Loucy (cell line): ENCODE data around the gene CDK6.

Experiments
- CTCF ChIP-seq: fragments of 200-600 bp; sonication (generic); conservative IDR thresholded peaks from 2 replicates; pipeline ENCODE4 v1.5.1; 2014; ENCODE audit warnings: mild to moderate bottlenecking, antibody characterized with exemption, low read length
- EZH2phosphoT487 ChIP-seq: fragments of 200-600 bp; IDR thresholded peaks from 2 replicates; pipeline ENCODE4 v1.6.1; 2018; ENCODE audit warnings: antibody characterized with exemption, mild to moderate bottlenecking, moderate library complexity, borderline replicate concordance

GRCh38 chr7:92633211-92633906 lies 203.0 kb downstream of the CDK6 start:
- no peak for TF ChIP-seq CTCF
- TF ChIP-seq EZH2phosphoT487 = no peak
